ENCODE data around the gene MEOX1. TPM values are rescaled to one million over a fixed set of nuclear protein-coding genes. Genes with fewer than 3 reads are reported as not detected.

Gene MEOX1
- total and polyA plus RNA-seq, 4 experiments from 2014 or later, result 1.7 to 8.4 (median 3.6) TPM

- CTCF ChIA-PET (ENCODE audit: partially characterized antibody), result no interaction called here
- Mint-ChIP-seq H3K27me3 (peaks cover 0 to 8% of the 10 kb centered on the region in 2 donors), H3K4me1 (no peaks in the 10 kb centered on the region), H3K4me3 (no peak overlapping the region), H3K36me3 (peaks cover 0 to 6% of the 10 kb centered on the region in 2 donors), H3K27ac (no peak overlapping the region), H3K9me3 (peaks cover 0 to 4% (median 0%) of the 10 kb centered on the region in 8 donors)
- POLR2A ChIA-PET (ENCODE audit: partially characterized antibody), result no interaction called here
- Histone ChIP-seq H3K4me1 (ENCODE audit: insufficient read depth, low read length) (no peaks in the 10 kb centered on the region), H3K36me3 (ENCODE audit: insufficient read depth, low read length) (no peaks in the 10 kb centered on the region), H3K27ac (ENCODE audit: low read depth, low read length) (no peak overlapping the region), H3K4me3 (ENCODE audit: low read length in 2 of 2) (no peak overlapping the region), H3K9me3 (ENCODE audit: control insufficient read depth in 1 of 2, low read length in 2 of 2) (no peaks in the 10 kb centered on the region), H3K27me3 (ENCODE audit: insufficient read depth, low read length) (no peaks in the 10 kb centered on the region)
- intact Hi-C loops (cut with micrococcal nuclease), result loop anchor here (10.0 kb wide), 1 partner anchor 1149 kb away; no protein-coding TSS in a partner anchor
- DNase-seq, result no peak
These were observed 45.7 kb downstream of the MEOX1 start for GRCh38 chr17:43616029-43616351.

GRCh38 chr17:43615330-43616028 is 46.2 kb downstream of the MEOX1 start:
- Histone ChIP-seq H3K27me3 (ENCODE audit: insufficient read depth, low read length) (no peaks in the 10 kb centered on the region), H3K4me1 (ENCODE audit: insufficient read depth, low read length) (no peaks in the 10 kb centered on the region), H3K4me3 (ENCODE audit: low read length in 2 of 2) (no peak overlapping the region), H3K36me3 (ENCODE audit: insufficient read depth, low read length) (no peaks in the 10 kb centered on the region), H3K9me3 (ENCODE audit: control insufficient read depth in 1 of 2, low read length in 2 of 2) (no peaks in the 10 kb centered on the region), H3K27ac (ENCODE audit: low read depth, low read length) (no peak overlapping the region)
- H3K9me3 Mint-ChIP-seq, result peaks cover 0 to 4% (median 0%) of the 10 kb centered on the region in 8 donors
- H3K4me1 Mint-ChIP-seq, result no peaks in the 10 kb centered on the region
- H3K36me3 Mint-ChIP-seq, result peaks cover 0 to 6% of the 10 kb centered on the region in 2 donors
- H3K4me3 Mint-ChIP-seq, result no peak overlapping the region
- no peak overlapping the region for H3K27ac Mint-ChIP-seq
- intact Hi-C loops (cut with micrococcal nuclease), result loop anchor here (10.0 kb wide), 1 partner anchor 1149 kb away; no protein-coding TSS in a partner anchor
- DNase-seq, result no peak
- H3K27me3 Mint-ChIP-seq, result peaks cover 0 to 6% of the 10 kb centered on the region in 2 donors
- ChIA-PET POLR2A (ENCODE audit: partially characterized antibody) (no interaction called here), CTCF (ENCODE audit: partially characterized antibody) (no interaction called here)

- intact Hi-C loops (cut with micrococcal nuclease), result loop anchor here (10.0 kb wide), 1 partner anchor 1150 kb away; no protein-coding TSS in a partner anchor
These were observed 47.2 kb downstream of the MEOX1 start for GRCh38 chr17:43614561-43614960.

GRCh38 chr17:43613917-43614316 is 47.8 kb downstream of the MEOX1 start:
- DNase-seq, result no peak
- POLR2A ChIA-PET (ENCODE audit: partially characterized antibody), result no interaction called here
- no peaks in the 10 kb centered on the region for H3K9me3 ChIP-seq (ENCODE audit: control insufficient read depth in 1 of 2, low read length in 2 of 2)
- intact Hi-C loops (cut with micrococcal nuclease), result loop anchor here (10.0 kb wide), 1 partner anchor 1151 kb away; no protein-coding TSS in a partner anchor
- no peaks in the 10 kb centered on the region for H3K27me3 ChIP-seq (ENCODE audit: insufficient read depth, low read length)
- CTCF ChIA-PET (ENCODE audit: partially characterized antibody), result interaction anchor here (0.9 kb wide), 1 partner anchor 37 kb away, joined by 3 read pairs; no protein-coding TSS in a partner anchor
- H3K27ac Mint-ChIP-seq, result no peak overlapping the region
- H3K4me1 Mint-ChIP-seq, result peaks cover 0 to 4% (median under 1%) of the 10 kb centered on the region in 4 donors
- no peak overlapping the region for H3K4me3 ChIP-seq (ENCODE audit: low read length in 2 of 2)
- H3K9me3 Mint-ChIP-seq, result peaks cover 0 to 6% (median 0%) of the 10 kb centered on the region in 8 donors
- H3K36me3 Mint-ChIP-seq, result peaks cover 0 to 6% of the 10 kb centered on the region in 2 donors
- peaks cover 0 to 6% of the 10 kb centered on the region in 2 donors for H3K27me3 Mint-ChIP-seq
- no peak overlapping the region for H3K4me3 Mint-ChIP-seq
- no peaks in the 10 kb centered on the region for H3K36me3 ChIP-seq (ENCODE audit: insufficient read depth, low read length)
- H3K27ac ChIP-seq (ENCODE audit: low read depth, low read length), result no peak overlapping the region
- H3K4me1 ChIP-seq (ENCODE audit: insufficient read depth, low read length), result no peaks in the 10 kb centered on the region

More at GRCh38 chr17:43614561-43614960, 47.2 kb downstream of the MEOX1 start:
- Histone ChIP-seq H3K27ac (ENCODE audit: low read depth, low read length) (no peak overlapping the region), H3K4me1 (ENCODE audit: insufficient read depth, low read length) (no peaks in the 10 kb centered on the region), H3K9me3 (ENCODE audit: control insufficient read depth in 1 of 2, low read length in 2 of 2) (no peaks in the 10 kb centered on the region), H3K36me3 (ENCODE audit: insufficient read depth, low read length) (no peaks in the 10 kb centered on the region), H3K4me3 (ENCODE audit: low read length in 2 of 2) (no peak overlapping the region), H3K27me3 (ENCODE audit: insufficient read depth, low read length) (no peaks in the 10 kb centered on the region)
- Mint-ChIP-seq H3K27ac (no peak overlapping the region), H3K4me3 (no peak overlapping the region), H3K36me3 (peaks cover 0 to 6% of the 10 kb centered on the region in 2 donors), H3K27me3 (peaks cover 0 to 6% of the 10 kb centered on the region in 2 donors), H3K9me3 (peaks cover 0 to 6% (median 0%) of the 10 kb centered on the region in 8 donors), H3K4me1 (peaks cover 0 to 2% (median under 1%) of the 10 kb centered on the region in 4 donors)
- no peak for DNase-seq
- ChIA-PET CTCF (ENCODE audit: partially characterized antibody) (interaction anchor here (0.9 kb wide), 1 partner anchor 38 kb away, joined by 3 read pairs; no protein-coding TSS in a partner anchor), POLR2A (ENCODE audit: partially characterized antibody) (no interaction called here)

GRCh38 chr17:43612515-43612914 is 49.2 kb downstream of the MEOX1 start:
- Mint-ChIP-seq H3K4me3 (no peak overlapping the region), H3K27me3 (peaks cover 0 to 6% of the 10 kb centered on the region in 2 donors)
- CTCF ChIA-PET (ENCODE audit: partially characterized antibody), result interaction anchor here (0.9 kb wide), 1 partner anchor 35 kb away, joined by 3 read pairs; no protein-coding TSS in a partner anchor

GRCh38 chr17:43611230-43611969 is 50.3 kb downstream of the MEOX1 start:
- peaks cover 0 to 6% of the 10 kb centered on the region in 2 donors for H3K27me3 Mint-ChIP-seq
- ChIA-PET CTCF (ENCODE audit: partially characterized antibody) (interaction anchor here (1.3 kb wide), 1 partner anchor 38 kb away, joined by 3 read pairs; no protein-coding TSS in a partner anchor), POLR2A (ENCODE audit: partially characterized antibody) (no interaction called here)

More at GRCh38 chr17:43612515-43612914, 49.2 kb downstream of the MEOX1 start:
- peaks cover 0 to 8% (median 0%) of the 10 kb centered on the region in 8 donors for H3K9me3 Mint-ChIP-seq
- DNase-seq, result no peak
- intact Hi-C loops (cut with micrococcal nuclease), result loop anchor here (10.0 kb wide), 1 partner anchor 1152 kb away; no protein-coding TSS in a partner anchor
- Histone ChIP-seq H3K4me3 (ENCODE audit: low read length in 2 of 2) (no peak overlapping the region), H3K9me3 (ENCODE audit: control insufficient read depth in 1 of 2, low read length in 2 of 2) (no peaks in the 10 kb centered on the region), H3K27me3 (ENCODE audit: insufficient read depth, low read length) (no peaks in the 10 kb centered on the region), H3K27ac (ENCODE audit: low read depth, low read length) (no peak overlapping the region), H3K4me1 (ENCODE audit: insufficient read depth, low read length) (no peaks in the 10 kb centered on the region), H3K36me3 (ENCODE audit: insufficient read depth, low read length) (no peaks in the 10 kb centered on the region)
- peaks cover 0 to 4% (median under 1%) of the 10 kb centered on the region in 4 donors for H3K4me1 Mint-ChIP-seq
- POLR2A ChIA-PET (ENCODE audit: partially characterized antibody), result no interaction called here
- peaks cover 0 to 6% of the 10 kb centered on the region in 2 donors for H3K36me3 Mint-ChIP-seq
- no peak overlapping the region for H3K27ac Mint-ChIP-seq

More at GRCh38 chr17:43611230-43611969, 50.3 kb downstream of the MEOX1 start:
- Histone ChIP-seq H3K36me3 (ENCODE audit: insufficient read depth, low read length) (no peaks in the 10 kb centered on the region), H3K27ac (ENCODE audit: low read depth, low read length) (no peak overlapping the region), H3K9me3 (ENCODE audit: control insufficient read depth in 1 of 2, low read length in 2 of 2) (no peaks in the 10 kb centered on the region), H3K27me3 (ENCODE audit: insufficient read depth, low read length) (no peaks in the 10 kb centered on the region), H3K4me3 (ENCODE audit: low read length in 2 of 2) (no peak overlapping the region), H3K4me1 (ENCODE audit: insufficient read depth, low read length) (no peaks in the 10 kb centered on the region)
- intact Hi-C loops (cut with micrococcal nuclease), result loop anchor here (10.0 kb wide), 1 partner anchor 1153 kb away; no protein-coding TSS in a partner anchor
- Mint-ChIP-seq H3K9me3 (peaks cover 0 to 8% (median 0%) of the 10 kb centered on the region in 8 donors), H3K4me1 (peaks cover 0 to 4% (median under 1%) of the 10 kb centered on the region in 4 donors), H3K27ac (no peak overlapping the region), H3K4me3 (no peak overlapping the region), H3K36me3 (peaks cover 0 to 6% of the 10 kb centered on the region in 2 donors)
- no peak for DNase-seq

Data from CD4-positive, alpha-beta memory T cell (primary cell).